ENCODE results near the gene CHERP.

The CHERP gene

GRCh38 chr19:16542045-16542909, at the start of gene CHERP:
Gene CHERP (minus strand): TSS chr19:16542437. CDS start chr19:16542378, 59 bp downstream.
- DNase-seq = peak; percentile 96

GRCh38 chr19:16590876-16591802, 48.9 kb upstream of the CHERP start:
- no peak for DNase-seq

GRCh38 chr19:16589917-16590316, 47.7 kb upstream of the CHERP start:
- DNase-seq = no peak

GRCh38 chr19:16588824-16589577, 46.8 kb upstream of the CHERP start:
- DNase-seq = no peak

DNA sequence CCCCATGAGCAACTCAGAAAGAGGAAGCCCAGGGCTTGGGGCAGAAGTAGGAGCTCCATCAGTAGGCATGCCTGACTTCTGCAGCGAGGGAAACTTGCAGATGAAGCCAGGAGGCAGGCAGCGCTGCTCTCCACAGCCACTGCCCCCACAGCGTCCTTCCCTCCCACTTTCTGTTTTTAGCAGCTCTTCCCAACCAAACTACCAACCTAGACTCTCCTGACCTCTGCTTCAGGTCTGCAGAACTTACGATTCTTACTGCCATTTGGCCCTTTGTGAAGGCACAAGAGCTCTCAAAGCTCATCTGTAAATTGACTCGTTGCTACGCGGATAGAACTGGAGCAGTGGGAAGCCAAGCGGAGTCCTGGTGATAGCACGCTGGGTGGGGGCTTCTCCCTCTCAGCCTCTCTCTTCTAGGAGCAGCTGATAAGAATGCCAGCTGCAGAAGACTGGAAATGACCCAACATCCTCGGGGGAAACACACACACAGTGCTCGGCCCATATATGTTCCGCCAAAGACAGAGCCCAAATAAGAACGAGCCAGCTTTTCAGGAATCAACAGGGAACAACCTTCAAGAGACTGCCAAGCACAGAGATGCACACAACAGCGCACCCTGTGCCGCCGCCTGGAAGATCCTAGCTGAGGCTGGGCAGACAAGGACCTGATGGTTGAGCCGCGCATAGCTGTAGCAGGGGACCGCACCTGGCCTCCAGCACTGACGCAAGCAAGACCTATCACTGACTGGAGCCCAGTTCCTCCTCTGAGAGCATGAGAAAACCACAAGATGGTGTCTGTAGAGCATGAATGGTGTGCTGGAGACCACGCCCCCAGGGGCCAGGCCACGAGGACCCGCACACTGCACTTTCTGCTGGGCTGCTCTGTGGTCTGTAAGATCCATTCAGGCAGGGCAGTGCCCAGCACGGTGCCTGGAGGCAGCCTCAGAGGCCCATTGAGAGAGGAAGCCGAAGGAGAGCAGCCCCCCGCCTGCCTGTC, 45.9 kb upstream of the CHERP start:
- DNase-seq = peak; percentile 55

DNA sequence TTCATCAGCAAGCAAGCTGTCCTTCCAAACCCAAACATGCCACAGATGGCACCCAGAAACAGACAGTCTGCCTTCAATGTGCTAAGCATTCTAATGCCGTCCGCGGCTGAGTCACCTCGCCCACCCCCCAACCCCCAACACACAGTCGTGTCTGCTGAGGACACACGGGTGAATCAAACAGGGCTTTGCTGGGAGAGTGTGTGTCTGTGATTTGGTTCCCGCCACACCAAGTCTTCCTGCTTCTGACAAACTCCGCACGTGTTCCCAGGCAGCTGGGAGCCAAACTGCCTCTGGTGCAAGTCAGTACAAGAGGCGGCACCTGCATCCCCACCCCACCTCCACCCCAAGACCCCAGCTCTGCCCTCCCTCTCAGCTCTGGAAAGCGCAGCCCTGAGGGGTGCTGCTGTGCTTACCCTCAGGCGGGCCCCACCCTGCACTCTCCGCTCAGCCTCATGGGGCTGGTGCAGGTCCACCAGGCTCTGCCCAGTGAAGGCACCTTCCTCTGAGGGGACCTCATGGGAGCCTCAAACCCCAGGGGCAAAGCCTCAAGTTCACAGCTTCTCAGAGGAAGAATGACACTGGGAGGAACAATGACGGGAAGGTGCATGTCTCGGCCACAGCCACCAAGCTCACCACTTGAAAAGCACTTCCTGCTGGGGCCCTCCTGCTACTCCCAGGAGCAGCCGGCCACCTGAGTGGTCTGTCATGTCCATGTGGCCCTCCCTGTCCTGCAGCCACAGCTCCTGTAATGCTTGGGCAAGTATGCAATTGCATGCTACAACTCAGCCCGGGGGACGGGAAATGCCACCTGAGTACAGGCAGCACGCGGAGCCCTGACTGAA, 45.0 kb upstream of the CHERP start:
- DNase-seq = no peak

DNA sequence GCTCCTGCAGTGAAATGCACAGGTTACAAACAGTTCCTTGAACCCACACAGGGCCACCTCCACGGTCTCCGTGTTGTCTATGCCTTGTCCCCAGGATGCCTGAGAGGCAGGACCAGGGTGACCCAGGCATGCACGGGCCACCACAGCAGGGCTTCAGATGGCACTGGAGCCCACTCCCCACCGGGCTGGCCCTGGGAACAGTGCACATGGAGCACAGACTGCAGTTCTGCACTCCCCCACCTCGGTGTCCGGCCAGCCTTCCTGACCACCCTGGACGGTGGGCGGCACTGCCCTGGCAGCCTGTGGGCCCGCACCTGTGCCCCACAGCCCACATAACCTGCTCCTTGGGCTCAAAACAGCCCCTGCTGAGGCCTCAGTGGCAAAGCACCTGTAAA, 44.2 kb upstream of the CHERP start:
- no peak for DNase-seq

DNA sequence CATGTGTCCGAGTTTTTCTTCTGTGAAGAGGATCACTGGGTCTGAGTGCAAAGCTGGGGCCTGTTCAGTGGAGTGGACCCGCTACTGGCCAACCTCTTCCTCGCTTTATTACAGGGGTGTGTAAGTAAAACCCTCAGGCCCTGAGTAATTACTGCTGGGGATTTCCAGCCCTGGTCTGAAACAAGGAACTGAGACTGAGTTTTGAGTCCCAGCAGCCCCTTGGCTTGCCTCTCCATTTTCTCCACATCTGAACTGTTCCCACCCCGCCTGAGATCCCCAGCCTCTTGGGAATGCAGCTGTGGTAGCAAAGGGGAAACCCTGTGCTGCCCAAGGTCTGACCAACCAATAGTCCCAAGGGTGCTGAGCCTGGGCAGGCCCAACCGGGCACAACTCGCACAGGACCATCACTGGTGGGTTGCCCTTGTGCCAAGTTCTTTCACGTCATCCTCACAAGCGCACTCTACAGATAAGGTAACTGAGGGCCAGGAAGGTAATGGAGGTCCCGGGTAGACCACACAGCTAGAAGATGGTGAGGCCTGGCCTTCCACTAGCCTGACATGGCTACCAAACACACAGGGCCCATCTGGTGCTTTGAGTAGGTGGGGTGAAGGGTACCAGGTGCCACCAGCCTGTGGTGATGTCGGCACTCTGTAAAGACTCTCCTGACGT, 43.7 kb upstream of the CHERP start:
- DNase-seq = no peak

DNA sequence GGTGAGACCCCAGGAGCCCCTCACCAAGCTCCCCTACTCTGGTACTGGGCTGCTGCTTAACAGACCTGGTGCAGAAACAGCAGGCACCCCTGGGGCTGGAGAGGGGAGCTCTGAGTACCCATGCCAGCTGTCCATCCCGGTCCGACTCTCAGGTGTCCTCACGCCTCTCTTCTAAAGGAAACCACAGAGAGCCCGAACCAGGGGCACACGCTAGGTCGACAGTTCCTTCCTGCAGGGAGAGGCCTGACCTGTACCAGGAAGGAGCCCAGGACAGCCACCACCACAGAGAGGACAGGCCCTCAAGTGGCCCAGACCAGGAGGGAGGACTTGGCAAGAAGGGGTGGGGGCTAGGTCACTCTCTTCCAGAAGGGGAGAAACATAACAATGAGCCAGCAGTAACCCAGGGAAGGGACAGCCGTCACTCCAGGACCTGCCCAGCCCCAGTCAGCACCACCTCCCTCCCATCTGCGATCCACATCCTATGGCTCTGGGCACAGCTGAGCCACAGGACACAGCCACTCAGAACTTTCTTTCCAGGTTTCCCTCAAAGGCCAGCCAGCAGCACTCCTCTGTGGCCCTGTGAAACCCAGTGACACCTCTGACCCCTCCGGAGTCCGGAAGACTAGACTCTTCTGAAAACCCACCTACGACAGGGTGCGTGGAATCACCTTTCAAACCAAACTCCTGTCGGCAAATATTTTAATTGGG, 43.0 kb upstream of the CHERP start:
- no peak for DNase-seq

GRCh38 chr19:16584248-16585093, 42.2 kb upstream of the CHERP start:
- DNase-seq = peak; percentile 87

DNA sequence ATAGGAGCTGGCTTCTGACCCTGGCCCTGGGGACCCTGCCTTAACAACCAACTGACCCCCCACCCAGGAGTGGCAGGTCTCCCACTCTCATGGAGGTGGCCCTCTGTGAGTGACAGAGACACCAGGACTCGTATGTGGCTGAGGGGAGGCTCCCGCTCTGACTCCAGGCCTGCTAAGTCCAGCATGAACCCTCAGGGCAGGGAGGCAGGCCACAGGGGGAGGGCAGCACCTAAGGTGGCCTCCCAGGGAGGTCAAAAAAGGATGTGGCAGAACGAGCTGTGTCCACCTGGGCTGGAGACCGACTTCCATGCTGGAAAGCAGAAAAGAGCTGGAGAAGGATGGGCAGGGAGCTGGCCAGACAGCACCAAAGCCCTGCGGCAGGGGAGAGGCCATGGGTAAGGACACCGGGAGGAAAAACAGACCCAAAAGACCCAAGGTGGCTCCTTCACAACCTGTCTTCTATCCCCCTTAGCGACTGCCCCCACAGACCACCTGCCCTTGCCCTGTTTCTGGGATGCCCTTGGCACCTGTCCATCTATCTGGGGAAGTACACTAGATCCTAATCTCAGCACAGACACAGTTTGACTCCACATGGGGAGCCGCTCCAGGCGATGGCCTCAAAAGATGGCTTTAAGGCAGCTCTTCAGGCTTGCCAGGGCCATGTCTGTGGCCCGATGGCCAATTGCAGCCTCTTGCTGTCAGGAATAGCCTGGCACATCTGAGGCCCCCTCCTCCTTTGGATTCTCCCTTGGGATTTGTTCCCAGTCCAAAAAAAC, 40.4 kb upstream of the CHERP start:
- DNase-seq = no peak

DNA sequence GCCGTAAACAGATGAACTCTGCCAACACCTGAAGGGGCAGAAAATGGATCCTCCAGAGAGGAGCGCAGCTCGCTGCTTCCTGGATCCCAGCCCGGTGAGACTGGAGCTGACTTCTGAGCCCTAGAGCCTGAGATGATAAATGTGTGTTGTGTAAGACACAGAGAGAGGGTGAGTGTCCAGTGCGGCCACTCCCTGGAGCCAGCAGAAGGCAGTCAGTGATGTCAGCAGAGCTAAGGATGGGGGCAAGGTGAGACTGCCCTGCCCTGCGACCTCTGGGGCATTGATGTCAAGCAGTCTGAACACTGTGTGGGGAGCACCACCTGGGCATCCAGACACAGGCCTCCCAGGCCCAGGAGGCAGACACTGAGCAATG, 39.7 kb upstream of the CHERP start:
- DNase-seq = no peak

DNA sequence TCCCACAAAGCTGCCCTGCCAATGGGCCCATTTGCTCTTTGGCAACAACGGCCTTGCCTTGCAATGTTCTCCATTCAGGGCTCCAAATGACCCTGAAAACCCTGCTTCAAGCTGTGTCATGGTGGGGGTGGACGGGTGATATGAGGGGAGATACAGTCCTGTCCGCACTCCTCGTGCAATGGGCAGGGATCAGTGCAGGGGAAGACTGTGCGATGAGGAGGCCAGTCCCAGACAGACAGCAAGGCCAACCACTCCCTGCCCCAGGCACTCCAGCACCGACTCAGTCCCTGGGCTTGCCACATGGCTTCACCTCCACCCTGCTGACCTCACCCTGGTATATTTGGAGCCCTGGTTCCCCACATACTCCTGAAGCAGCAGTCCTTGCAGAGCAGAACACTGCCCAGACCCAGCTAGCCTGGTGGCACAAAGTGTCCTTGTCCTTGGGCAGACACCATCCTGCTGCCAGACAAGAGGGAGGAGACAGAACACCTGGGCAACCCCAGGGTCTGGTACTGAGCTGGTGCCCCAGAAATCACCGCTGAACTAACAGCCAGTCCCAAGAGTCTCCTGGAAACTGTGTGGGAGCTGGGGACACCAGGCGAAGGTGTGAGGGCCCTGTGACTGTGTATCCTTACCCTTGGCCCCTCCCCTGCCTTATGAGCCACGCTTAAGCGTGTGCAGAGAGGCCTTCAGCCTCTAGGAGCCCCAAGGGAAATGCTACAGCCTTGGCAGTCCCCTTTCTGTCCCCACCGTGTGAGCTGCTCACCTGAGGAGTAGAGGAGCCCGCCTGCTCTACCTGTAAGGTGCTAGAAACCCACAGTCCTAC, 39.1 kb upstream of the CHERP start:
- DNase-seq = no peak

- DNase-seq = no peak
Observed at GRCh38 chr19:16579381-16579780, 37.1 kb upstream of the CHERP start.

GRCh38 chr19:16577531-16577985, 35.3 kb upstream of the CHERP start:
- no peak for DNase-seq

GRCh38 chr19:16576690-16577530, 34.7 kb upstream of the CHERP start:
- DNase-seq = no peak
